DMS53 (cell line): ENCODE data around the gene SLC25A30.
"Not testable (repeated sequence)": the region's sequence is repeated elsewhere in the genome, so short reads cannot be mapped to it uniquely, and the experiment has no call there.

ENCODE experiments used
- DNase-seq: peaks from one replicate; lab custom pipeline; 2025; lab: John Stamatoyannopoulos, UW

SLC25A30 gene

DNA sequence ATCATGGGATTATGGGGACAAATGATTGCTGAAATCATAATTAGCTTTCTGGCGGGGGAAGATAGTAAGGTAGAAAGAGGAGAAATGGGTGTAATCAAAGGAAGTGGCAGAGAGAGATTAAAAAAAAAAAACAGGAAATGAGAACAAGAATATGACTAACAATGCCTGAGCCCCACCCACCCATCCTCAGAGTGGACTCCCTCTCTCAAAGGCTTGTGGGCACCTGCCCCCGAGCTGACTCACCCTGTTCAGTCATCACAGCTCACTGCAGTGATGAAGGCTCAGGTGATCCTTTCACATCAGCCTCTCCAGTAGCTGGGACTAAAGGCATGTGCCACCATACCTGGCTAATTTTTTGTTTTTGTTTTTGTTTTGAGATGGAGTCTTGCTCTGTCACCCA lies 50.8 kb downstream of the SLC25A30 start:
- DNase-seq = peak; percentile 95

- peak; percentile 11 for DNase-seq
Observed at GRCh38 chr13:45365558-45365885, 52.7 kb downstream of the SLC25A30 start.

- DNase-seq = peak; percentile 16
Observed at GRCh38 chr13:45364876-45365557, 53.2 kb downstream of the SLC25A30 start.

- DNase-seq = no peak
Observed at GRCh38 chr13:45362939-45363338, 55.2 kb downstream of the SLC25A30 start.

DNA sequence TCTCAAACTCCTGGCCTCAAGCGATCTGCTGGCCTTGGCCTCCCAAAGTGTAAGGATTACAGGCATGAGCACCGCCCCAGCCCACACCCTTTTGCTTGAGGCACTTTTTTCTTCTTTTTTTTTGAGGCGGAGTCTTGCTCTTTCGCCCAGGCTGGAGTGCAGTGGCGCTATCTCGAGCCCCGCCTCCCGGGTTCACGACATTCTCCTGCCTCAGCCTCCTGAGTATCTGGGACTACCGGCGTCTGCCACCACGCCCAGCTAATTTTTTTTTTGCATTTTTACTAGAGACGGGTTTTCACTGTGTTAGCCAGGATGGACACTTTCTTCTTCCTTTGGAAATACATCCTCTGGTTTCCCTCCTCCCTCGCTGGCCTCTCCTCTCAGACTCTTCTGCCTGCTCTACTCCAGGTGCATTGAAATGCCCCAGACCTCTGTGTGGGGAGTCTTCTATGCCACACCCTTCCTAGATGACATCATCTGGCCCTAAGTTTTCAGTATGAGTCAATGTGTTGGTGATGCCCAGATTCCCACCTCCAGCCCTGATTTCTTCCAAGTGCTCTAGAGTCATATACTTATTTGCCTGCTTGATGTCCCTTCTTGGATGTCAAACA lies 56.5 kb downstream of the SLC25A30 start:
- DNase-seq = no peak

DNA sequence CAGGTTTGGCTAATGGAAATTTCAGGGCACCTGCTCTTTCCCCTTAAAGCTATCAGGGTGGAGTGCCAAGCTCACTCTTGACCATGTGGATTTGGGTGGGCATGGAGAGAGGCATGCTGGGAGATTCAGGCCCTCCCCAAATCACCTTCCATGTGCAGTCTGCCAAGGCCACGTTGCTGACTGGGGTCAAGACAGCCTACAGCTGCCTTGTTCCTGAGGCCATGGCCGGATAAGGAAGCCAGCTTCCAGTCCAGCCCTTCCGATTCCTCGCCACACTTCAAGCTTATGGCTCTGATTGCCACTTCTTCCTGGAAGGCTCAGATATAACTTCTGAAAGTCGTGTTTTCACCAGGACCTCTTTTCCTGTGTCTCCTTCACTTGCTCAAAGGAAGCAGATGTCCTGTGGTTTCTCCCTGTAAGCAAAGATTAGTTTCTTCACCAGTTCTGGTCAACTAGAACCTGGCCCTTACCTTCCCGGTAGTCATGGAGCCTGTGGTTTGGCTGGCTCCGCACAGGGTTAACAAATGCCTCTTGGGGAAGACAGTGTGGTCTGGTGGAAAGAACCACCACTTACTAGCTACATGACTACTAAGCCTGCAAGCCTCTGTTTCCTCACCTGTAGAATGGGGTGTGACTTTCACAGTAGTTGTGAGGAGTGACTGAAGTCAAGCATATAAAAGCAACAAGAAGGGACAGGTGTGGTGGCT lies 61.1 kb downstream of the SLC25A30 start:
- DNase-seq = no peak

- no peak for DNase-seq
Observed at GRCh38 chr13:45353895-45354294, 64.3 kb downstream of the SLC25A30 start.

DNA sequence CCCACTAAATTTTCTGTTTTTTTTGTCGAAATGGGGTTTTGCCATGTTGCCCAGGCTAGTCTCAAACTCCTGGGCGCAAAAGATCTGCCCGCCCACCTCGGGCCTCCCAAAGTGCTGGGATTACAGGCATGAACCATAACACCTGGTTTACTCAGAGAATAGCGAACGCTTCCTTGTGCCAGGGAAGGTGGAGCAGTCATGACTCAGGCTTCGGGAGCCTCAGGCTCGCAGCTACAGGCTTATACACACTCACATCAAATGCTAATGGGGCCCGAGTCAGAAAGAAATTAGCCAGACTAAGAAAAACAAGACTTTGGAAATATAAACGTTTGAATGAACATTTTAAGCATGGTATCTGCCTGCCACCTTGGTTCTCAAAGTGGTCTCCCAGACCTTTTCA lies 66.1 kb downstream of the SLC25A30 start:
- DNase-seq = no peak

DNA sequence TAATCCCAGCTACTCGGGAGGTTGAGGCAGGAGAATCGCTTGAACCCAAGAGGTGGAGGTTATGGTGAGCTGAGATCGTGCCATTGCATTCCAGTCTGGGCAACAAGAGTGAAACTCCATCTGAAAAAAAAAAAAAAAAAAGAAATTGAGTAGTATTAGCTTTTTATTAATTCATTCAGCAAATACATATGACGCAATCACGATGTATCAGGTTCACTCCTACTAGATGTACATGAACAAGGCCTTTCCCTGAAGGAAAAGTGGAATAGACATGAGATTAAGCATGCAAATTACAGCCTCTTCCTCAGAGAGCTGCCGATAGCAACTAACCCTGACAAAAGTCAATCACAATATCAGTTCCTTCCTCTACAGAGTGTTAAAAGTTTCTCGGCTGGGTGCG lies 68.0 kb downstream of the SLC25A30 start:
- no peak for DNase-seq

- no peak for DNase-seq
Observed at GRCh38 chr13:45349438-45349837, 68.7 kb downstream of the SLC25A30 start.

DNA sequence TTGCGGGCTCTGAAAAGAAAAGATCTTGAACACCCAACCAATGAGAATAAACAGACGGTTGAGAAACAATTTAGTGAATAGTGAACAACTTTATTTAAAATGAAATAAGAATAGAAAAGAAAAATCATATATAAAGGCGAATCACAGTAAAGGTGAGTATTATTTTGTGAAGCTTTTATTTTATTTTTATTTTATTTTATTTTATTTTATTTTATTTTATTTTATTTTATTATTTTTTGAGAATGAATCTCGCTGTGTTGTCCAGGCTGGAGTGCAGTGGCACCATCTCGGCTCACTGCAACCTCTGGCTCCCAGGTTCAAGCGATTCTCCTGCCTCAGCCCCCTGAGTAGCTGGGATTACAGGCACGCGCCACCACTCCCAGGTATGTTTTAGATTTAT lies 74.1 kb downstream of the SLC25A30 start:
- DNase-seq = not testable (repeated sequence)
